ENCODE results near the gene FXYD6.

FXYD6 gene

DNA sequence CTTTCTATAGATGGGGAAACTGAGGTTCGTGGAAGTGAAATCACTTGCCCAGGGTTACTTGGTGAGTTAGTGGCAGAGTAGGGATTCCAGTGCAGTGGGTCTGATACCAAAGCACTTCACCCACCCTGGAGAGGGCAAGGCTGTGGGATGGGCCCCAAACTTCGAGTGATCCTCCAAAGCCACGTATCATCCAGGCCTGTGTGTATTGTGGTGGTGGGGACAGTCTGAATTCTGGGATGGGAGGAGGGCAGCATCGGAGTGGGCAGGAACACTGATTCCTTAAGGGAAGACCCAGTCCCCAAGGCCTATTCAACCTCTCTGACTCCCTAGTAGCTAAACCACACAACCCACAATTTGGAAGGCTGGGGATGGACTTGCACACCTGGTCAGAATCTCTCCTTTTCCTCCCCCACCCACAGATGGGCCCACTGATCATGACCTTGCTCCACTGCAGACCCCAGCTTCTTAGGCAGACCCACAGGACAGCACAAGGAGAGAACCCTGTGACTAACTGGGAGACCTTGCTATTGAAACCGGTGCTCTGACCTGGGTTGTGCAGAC, 41.2 kb upstream of the FXYD6 start:
- TF ChIP-seq CTCF (IDR thresholded peaks at IDR 0.05; ENCODE audit: low read depth, low read length), result no peak

DNA sequence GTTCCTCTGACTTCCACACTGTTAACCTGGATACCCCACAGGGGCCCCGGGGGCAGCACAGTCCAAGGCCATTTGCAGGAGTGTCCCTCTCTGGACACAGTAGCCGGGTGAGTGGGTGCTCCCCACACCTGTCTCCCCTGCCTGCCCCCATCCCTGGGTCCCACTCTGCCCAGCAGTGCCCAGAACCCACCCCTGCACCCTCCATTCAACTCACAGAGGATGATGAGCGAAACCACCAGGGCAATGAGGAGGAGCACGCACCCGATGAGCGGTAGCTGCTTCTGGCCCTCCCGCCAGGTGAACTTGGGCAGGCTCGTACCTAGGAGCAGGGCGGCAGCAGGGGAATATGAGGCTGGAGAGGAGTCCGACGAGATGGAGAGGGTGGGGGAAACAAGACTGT, 40.5 kb upstream of the FXYD6 start:
- Histone ChIP-seq H3K27me3 (ENCODE audit: insufficient read depth, low read depth, severe bottlenecking) (no peaks in the 10 kb centered on the region), H3K9me3 (ENCODE audit: severe bottlenecking) (no peaks in the 10 kb centered on the region), H3K36me3 (no peaks in the 10 kb centered on the region), H3K4me3 (ENCODE audit: low read depth, low read length) (no peak overlapping the region), H3K27ac (no peak overlapping the region)
- no peak for DNase-seq
- TF ChIP-seq CTCF (IDR thresholded peaks at IDR 0.05; ENCODE audit: low read depth, low read length), result no peak

More for the DNA sequence above, 41.2 kb upstream of the FXYD6 start:
- no peak for DNase-seq
- Histone ChIP-seq H3K27me3 (ENCODE audit: insufficient read depth, low read depth, severe bottlenecking) (no peaks in the 10 kb centered on the region), H3K9me3 (ENCODE audit: severe bottlenecking) (no peaks in the 10 kb centered on the region), H3K4me3 (ENCODE audit: low read depth, low read length) (no peak overlapping the region), H3K36me3 (no peaks in the 10 kb centered on the region), H3K27ac (no peak overlapping the region)

DNA sequence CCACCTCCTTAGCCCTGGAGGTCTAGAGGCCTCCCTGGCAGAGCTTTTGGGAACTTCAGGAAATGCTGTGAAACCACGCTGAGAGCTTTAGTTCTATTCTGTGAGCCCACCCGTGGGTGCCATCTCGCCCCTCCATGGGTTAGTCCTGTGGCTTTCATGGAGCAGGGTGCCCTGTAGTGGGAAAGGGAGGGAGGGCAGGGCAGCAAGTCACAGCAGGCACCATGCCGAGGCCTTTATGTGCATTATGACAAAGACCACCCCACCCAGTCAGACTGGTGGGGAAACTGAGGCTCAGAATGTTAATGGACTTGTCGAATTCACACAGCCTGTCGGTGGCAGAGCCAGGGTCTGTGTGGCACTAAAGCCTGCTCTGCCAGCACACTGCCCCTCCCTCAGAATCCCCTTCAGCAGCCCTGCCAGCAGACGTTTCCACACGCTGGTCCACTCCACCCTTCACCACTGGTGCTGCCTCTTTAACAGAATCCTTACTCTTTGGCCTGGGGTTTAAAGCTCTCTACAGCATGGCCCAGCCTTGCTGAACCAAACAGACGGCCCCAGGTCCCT, 39.3 kb upstream of the FXYD6 start:
- no peaks in the 10 kb centered on the region for H3K27me3 ChIP-seq (ENCODE audit: insufficient read depth, low read depth, severe bottlenecking)
- H3K27ac ChIP-seq, result no peak overlapping the region
- DNase-seq, result no peak

GRCh38 chr11:117914991-117915618, 38.6 kb upstream of the FXYD6 start:
- DNase-seq, result peak; percentile 92
- H3K4me3 ChIP-seq (ENCODE audit: low read depth, low read length), result no peak overlapping the region
- H3K9me3 ChIP-seq (ENCODE audit: severe bottlenecking), result no peaks in the 10 kb centered on the region
- TF ChIP-seq CTCF (IDR thresholded peaks at IDR 0.05; ENCODE audit: low read depth, low read length), result no peak
- H3K27ac ChIP-seq, result peak overlapping the region; percentile 11; the same call in 1 of the 2 replicates
- H3K36me3 ChIP-seq, result no peaks in the 10 kb centered on the region
- no peaks in the 10 kb centered on the region for H3K27me3 ChIP-seq (ENCODE audit: insufficient read depth, low read depth, severe bottlenecking)

More for the DNA sequence above, 39.3 kb upstream of the FXYD6 start:
- Histone ChIP-seq H3K9me3 (ENCODE audit: severe bottlenecking) (no peaks in the 10 kb centered on the region), H3K4me3 (ENCODE audit: low read depth, low read length) (no peak overlapping the region), H3K36me3 (no peaks in the 10 kb centered on the region)
- TF ChIP-seq CTCF (IDR thresholded peaks at IDR 0.05; ENCODE audit: low read depth, low read length), result no peak

DNA sequence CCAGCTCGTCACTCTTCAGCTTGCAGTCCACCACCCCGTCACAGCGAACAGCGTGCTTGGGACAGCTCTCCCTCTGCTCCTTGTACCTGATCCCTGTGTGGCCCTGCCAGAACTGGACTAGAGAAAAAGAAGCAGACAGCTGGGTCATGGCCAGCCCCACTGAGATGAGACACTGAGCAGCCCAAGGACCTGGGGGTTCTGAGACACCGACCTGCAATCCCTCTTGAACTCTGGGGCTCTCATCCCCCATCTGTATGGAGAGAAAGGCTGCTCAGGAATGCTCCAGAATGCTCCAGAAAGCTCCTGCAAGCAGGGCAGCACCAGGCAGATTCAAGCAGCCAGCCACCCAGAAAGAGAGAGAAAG, 37.9 kb upstream of the FXYD6 start:
- Histone ChIP-seq H3K27ac (no peak overlapping the region), H3K9me3 (ENCODE audit: severe bottlenecking) (no peaks in the 10 kb centered on the region), H3K4me3 (ENCODE audit: low read depth, low read length) (no peak overlapping the region), H3K36me3 (no peaks in the 10 kb centered on the region), H3K27me3 (ENCODE audit: insufficient read depth, low read depth, severe bottlenecking) (no peaks in the 10 kb centered on the region)
- TF ChIP-seq CTCF (IDR thresholded peaks at IDR 0.05; ENCODE audit: low read depth, low read length), result no peak
- no peak for DNase-seq

Data from WERI-Rb-1 (cell line).